Endodermal cell (in vitro differentiated cells): ENCODE data around the gene ADAMTS15. TPM values are rescaled to one million over a fixed set of nuclear protein-coding genes. Genes with fewer than 3 reads are reported as not detected.

Experiments used
- DNase-seq: peaks from one replicate; pipeline ENCODE4 v3.0.0-alpha.2; 2017
- H3K27ac ChIP-seq: 2 replicates; pipeline ENCODE4 v1.5.1; 2013; ENCODE audit warnings: mild to moderate bottlenecking, low read depth, low read length, moderate library complexity
- H3K27me3 ChIP-seq: 2 replicates; pipeline ENCODE4 v1.6.1; 2013; ENCODE audit warnings: mild to moderate bottlenecking, low read length, moderate library complexity; ENCODE audit not compliant: insufficient read depth, control insufficient read depth, poor library complexity, severe bottlenecking
- H3K36me3 ChIP-seq: 2 replicates; pipeline ENCODE4 v1.7.0; 2013; ENCODE audit warnings: mild to moderate bottlenecking, low read length, moderate library complexity; ENCODE audit not compliant: control insufficient read depth, insufficient read depth
- H3K4me1 ChIP-seq: one replicate; pipeline ENCODE4 v1.7.0; 2013; ENCODE audit warnings: low read length; ENCODE audit not compliant: control insufficient read depth, insufficient read depth
- H3K4me3 ChIP-seq: 2 replicates; pipeline ENCODE4 v1.5.1; 2013; ENCODE audit warnings: mild to moderate bottlenecking, low read length, moderate library complexity
- H3K9ac ChIP-seq: 2 replicates; pipeline ENCODE4 v1.6.1; 2013; ENCODE audit warnings: mild to moderate bottlenecking, low read length, moderate library complexity; ENCODE audit not compliant: poor library complexity, severe bottlenecking; ENCODE audit errors: extremely low read depth
- H3K9me3 ChIP-seq: 2 replicates; pipeline ENCODE4 v1.6.1; 2013; ENCODE audit warnings: mild to moderate bottlenecking, low read length, moderate library complexity; ENCODE audit not compliant: control insufficient read depth
- H3K27ac Mint-ChIP-seq: 2 replicates; pipeline ENCODE4 v1.8.0; 2020; ENCODE audit warnings: mixed read lengths
- H3K27me3 Mint-ChIP-seq: 2 replicates; pipeline ENCODE4 v1.8.0; 2021; ENCODE audit warnings: mild to moderate bottlenecking, mixed read lengths; ENCODE audit not compliant: insufficient read depth
- H3K36me3 Mint-ChIP-seq: 2 replicates; pipeline ENCODE4 v1.8.0; 2020; ENCODE audit warnings: low read depth, mixed read lengths
- H3K4me1 Mint-ChIP-seq: 2 replicates; pipeline ENCODE4 v1.8.0; 2020; ENCODE audit warnings: mixed read lengths
- H3K4me3 Mint-ChIP-seq: 2 replicates; pipeline ENCODE4 v1.8.0; 2020; ENCODE audit warnings: mild to moderate bottlenecking, moderate library complexity, mixed read lengths
- H3K9me3 Mint-ChIP-seq: 2 replicates; pipeline ENCODE4 v1.8.0; 2020; ENCODE audit warnings: mild to moderate bottlenecking, mixed read lengths
- WGBS, 2 experiments: methylation state at CpG; one replicate each; pipeline versions ENCODE4 v1.1.5 to v1.1.7; 2013; ENCODE audit warnings: missing lambda C conversion rate in 2 of 2, mixed read lengths in 1 of 2; ENCODE audit not compliant: insufficient coverage in 1 of 2, insufficient read length in 1 of 2; 5-methylcytosine and 5-hydroxymethylcytosine counted together
- total RNA-seq, 2 donors: library from RNA; stranded (reverse); fragmentation: NEBNext Ultra II Directional in 1 of 2; extraction: Animal tissue kit (Norgen Biotek cat#: 25700) in 1 of 2; gene quantifications; 2 replicates in 1 of 2; 3 replicates in 1 of 2; pipeline ENCODE4 v1.2.1, GENCODE V29; 2021
- TF ChIP-seq, protein P1 (sequence below): fragments of 200-600 bp; sonication (generic); conservative IDR thresholded peaks from 2 replicates; pipeline ENCODE4 v1.5.0; 2021; ENCODE audit warnings: antibody characterized with exemption, mild to moderate bottlenecking

Gene ADAMTS15
- total RNA-seq, 2 donors from 2014 or later: 0.27 to 1.0 TPM

DNA sequence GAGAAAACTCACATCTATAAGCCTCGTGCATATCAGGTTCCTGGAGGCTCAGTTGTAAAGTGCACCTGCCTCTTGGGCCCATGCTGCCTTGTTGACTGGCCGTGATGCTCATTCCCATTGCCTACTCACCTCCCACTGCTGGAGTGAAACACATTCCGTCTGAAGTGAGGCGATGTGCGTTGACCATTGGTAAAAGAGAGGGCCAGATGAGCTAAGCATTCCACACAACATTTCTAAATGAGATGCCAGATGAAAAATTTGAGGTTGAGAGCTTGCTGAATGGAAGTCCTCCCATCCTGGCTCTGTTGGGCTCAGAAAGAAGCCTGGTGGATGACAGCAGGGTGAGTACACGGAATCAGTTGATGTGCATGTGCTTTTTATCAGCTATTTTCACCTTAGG, 8.6 kb upstream of the ADAMTS15 start:
- Histone ChIP-seq H3K36me3 (no peaks in the 10 kb centered on the region), H3K9me3 (no peaks in the 10 kb centered on the region), H3K4me3 (no peak overlapping the region), H3K27ac (no peak overlapping the region), H3K4me1 (no peaks in the 10 kb centered on the region), H3K9ac (no peak overlapping the region), H3K27me3 (no peaks in the 10 kb centered on the region)
- Mint-ChIP-seq H3K4me1 (peaks cover 1% of the 10 kb centered on the region), H3K9me3 (peaks cover 3% of the 10 kb centered on the region), H3K36me3 (no peaks in the 10 kb centered on the region), H3K27ac (no peak overlapping the region), H3K27me3 (peaks cover 16% of the 10 kb centered on the region), H3K4me3 (no peak overlapping the region)
- no peak for DNase-seq
- 84% methylated on average over 3 to 6 of the region's 6 CpGs for WGBS, 2 experiments
- TF ChIP-seq, protein P1, sequence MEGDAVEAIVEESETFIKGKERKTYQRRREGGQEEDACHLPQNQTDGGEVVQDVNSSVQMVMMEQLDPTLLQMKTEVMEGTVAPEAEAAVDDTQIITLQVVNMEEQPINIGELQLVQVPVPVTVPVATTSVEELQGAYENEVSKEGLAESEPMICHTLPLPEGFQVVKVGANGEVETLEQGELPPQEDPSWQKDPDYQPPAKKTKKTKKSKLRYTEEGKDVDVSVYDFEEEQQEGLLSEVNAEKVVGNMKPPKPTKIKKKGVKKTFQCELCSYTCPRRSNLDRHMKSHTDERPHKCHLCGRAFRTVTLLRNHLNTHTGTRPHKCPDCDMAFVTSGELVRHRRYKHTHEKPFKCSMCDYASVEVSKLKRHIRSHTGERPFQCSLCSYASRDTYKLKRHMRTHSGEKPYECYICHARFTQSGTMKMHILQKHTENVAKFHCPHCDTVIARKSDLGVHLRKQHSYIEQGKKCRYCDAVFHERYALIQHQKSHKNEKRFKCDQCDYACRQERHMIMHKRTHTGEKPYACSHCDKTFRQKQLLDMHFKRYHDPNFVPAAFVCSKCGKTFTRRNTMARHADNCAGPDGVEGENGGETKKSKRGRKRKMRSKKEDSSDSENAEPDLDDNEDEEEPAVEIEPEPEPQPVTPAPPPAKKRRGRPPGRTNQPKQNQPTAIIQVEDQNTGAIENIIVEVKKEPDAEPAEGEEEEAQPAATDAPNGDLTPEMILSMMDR: no peak

GRCh38 chr11:130441719-130442118, 6.7 kb upstream of the ADAMTS15 start:
- no peak overlapping the region for H3K9ac ChIP-seq
- no peak for DNase-seq
- Mint-ChIP-seq H3K27ac (no peak overlapping the region), H3K4me3 (no peak overlapping the region), H3K9me3 (peaks cover 3% of the 10 kb centered on the region), H3K27me3 (peaks cover 29% of the 10 kb centered on the region), H3K36me3 (no peaks in the 10 kb centered on the region), H3K4me1 (no peaks in the 10 kb centered on the region)
- 89 to 92% methylated on average over 1 of the region's 2 CpGs for WGBS, 2 experiments
- H3K4me3 ChIP-seq: no peak overlapping the region
- no peaks in the 10 kb centered on the region for H3K36me3 ChIP-seq
- H3K9me3 ChIP-seq: no peaks in the 10 kb centered on the region
- H3K27ac ChIP-seq: no peak overlapping the region
- TF ChIP-seq, protein P1: no peak
- peaks cover 2% of the 10 kb centered on the region for H3K27me3 ChIP-seq
- H3K4me1 ChIP-seq: no peaks in the 10 kb centered on the region

DNA sequence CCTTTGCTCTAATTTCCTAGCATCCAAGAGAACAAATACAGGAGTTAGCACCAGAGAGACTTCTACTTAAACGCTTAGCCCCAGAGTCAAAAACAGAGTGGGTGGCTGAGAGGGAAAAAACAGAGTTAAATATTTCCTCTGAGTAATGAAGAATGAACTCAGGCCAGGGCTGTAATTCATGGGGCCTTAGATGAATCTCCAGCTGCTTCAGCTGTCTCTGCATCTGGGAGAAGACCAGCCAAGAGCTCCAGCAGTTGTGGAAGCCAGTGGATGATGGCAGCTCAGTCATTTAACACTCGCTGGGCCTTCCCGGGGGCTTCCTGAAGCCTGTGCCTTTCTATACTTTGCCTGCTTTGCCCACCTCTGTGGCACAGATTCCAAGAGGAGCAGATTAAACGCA, 5.7 kb upstream of the ADAMTS15 start:
- Histone ChIP-seq H3K4me1 (no peaks in the 10 kb centered on the region), H3K27ac (no peak overlapping the region), H3K36me3 (no peaks in the 10 kb centered on the region), H3K9ac (no peak overlapping the region), H3K27me3 (peaks cover 5% of the 10 kb centered on the region), H3K4me3 (no peak overlapping the region), H3K9me3 (no peaks in the 10 kb centered on the region)
- H3K27ac Mint-ChIP-seq: no peak overlapping the region
- H3K9me3 Mint-ChIP-seq: peaks cover 3% of the 10 kb centered on the region
- H3K4me3 Mint-ChIP-seq: no peak overlapping the region
- 88 to 94% methylated on average over 2 to 4 of the region's 4 CpGs for WGBS, 2 experiments
- DNase-seq: no peak
- peaks cover 37% of the 10 kb centered on the region for H3K27me3 Mint-ChIP-seq
- H3K4me1 Mint-ChIP-seq: no peaks in the 10 kb centered on the region
- TF ChIP-seq, protein P1: no peak
- no peaks in the 10 kb centered on the region for H3K36me3 Mint-ChIP-seq
